GM19193 (cell line): ENCODE measurements around the gene NHS.

Source experiments
- POLR2A ChIP-seq: IDR thresholded peaks from 4 replicates; pipeline ENCODE4 v1.6.1; 2011; ENCODE audit not compliant: insufficient read depth, insufficient read length; ENCODE audit errors: extremely low read depth

NHS gene

DNA sequence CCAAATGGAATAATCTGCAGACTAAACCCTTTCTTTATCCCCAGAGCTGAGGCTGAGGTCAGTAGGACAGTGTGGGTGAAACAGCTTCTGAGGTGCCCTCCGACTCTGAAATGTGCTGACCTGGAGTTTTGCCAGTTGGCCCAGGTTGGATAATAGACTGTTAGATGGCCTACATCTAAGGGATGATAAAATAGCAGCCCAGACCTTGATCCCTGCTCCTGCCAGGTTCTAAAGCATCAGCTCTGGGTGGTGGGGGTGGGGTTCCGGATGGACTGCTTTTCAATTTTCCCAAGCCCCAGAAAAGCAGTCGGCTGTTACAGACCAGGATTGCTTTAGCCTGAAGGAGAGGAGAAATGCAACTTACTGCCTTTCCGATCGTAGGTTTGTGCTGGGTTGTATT, 110.4 kb downstream of the NHS start:
- TF ChIP-seq POLR2A: no peak

DNA sequence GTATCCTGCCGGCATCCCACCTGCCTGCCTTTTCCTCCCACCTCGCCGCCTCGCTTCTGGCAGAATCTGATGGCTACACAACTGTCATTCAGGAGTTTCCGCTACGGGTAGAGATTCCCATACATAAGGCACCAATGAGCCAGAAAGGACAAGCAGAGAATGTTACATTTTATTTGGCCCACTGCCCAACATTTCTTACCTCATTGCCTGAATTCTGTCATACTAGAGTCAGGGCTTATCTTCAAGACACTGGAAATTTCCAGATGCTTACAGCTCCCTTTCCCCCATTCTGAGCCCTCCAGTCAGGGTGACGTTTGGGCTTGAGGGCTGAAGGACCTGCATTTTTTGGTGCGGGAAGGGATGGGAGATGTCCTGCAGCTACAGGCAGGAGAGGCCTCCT, 113.0 kb downstream of the NHS start:
- no peak for TF ChIP-seq POLR2A

DNA sequence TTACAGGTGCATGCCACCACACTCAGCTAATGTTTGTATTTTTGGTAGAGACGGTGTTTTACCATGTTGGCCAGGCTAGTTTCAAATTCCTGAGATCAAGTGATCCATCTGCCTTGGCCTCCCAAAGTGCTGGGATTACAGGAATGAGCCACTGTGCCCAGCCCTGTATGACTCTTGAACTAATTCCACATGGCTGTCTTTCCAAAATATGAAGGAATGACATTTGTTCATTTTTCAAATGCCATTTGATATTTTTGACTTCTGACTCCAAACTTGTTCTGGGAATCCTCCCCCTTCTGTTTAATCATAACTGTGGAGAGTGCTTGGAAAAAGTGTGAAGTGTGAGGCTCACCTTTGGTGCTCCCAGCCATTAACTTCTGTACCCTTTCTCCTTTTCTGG, 119.2 kb downstream of the NHS start:
- no peak for TF ChIP-seq POLR2A

DNA sequence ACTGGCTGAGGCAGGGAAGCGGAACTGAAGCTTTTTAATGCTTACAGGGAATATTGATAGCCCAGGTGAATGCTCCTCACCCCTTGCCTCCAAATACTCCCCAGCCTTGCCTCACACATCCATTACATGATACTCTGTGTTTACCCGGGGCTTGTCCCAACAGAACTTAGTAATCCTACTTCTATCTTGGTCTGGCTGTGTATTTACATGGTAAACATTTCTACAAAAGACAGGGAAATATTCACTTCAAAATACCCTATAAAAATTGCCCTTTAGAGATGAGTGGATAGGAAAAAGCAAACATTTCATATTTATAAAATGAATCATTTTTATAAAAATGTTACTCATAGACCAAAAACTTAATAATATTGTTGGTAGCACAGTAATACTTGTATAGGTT, 120.1 kb downstream of the NHS start:
- no peak for TF ChIP-seq POLR2A

GRCh38 chrX:17496407-17496806, 121.4 kb downstream of the NHS start:
- TF ChIP-seq POLR2A: no peak

- TF ChIP-seq POLR2A: no peak
Measured at GRCh38 chrX:17497193-17497592, 122.2 kb downstream of the NHS start.

DNA sequence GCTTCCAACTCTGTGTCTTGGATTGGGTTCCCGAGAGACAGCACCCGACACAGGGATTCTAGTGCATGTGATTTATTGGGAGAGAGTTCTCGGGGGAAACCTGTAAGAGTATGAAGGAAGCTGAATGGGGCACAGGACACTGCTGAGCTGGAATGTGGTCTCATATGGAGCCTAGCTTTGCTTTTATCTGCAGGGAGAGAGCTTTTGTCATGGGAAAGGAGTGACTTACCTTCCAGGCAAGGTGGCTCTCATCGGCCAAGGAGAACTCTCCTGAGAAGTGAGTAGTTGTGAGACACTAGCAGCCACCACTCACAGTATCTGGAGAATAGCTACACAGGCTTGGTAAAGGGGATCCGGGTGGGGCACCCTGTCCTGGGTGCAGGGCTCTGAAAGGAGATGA, 124.5 kb downstream of the NHS start:
- TF ChIP-seq POLR2A: no peak

DNA sequence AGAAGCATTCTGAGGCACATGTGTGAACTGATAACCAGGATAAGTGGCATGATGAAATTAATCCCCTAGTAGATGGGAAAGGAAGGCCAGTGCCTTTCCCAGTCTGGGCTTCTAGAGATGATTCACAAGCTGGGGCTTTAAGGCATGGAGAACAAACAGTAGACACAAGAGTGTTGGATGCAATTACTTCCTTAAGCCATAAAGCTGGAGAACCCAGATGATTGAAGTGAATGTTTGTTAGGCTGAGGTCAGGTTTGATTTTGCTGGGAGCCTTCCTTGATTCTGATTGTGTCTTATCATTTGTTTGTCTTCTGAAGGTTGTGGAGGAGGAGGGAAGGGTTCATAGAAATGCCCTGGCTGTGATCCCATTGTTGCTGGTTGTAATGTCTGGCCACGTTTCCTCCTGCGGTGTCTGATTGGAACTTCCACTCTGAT, 125.2 kb downstream of the NHS start:
- TF ChIP-seq POLR2A: no peak

DNA sequence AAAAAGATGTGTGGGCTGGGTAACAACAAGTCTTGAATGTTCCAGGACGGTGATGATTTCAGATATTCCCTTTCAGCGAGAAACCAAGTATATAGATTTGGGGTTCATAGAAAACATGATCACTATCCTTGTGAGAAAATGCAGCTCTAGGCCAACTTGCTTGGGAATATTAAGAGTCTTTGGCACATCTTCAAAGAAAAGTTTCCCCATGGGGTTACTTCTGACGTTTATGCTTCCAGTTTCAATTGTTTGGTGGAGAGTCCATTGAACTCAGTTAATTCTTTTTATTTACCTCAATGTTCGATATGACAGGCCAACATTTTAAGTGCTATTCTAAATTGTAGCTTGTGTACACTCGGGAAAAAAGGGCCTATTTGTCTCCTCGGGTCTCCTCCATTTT, 126.7 kb downstream of the NHS start:
- no peak for TF ChIP-seq POLR2A

DNA sequence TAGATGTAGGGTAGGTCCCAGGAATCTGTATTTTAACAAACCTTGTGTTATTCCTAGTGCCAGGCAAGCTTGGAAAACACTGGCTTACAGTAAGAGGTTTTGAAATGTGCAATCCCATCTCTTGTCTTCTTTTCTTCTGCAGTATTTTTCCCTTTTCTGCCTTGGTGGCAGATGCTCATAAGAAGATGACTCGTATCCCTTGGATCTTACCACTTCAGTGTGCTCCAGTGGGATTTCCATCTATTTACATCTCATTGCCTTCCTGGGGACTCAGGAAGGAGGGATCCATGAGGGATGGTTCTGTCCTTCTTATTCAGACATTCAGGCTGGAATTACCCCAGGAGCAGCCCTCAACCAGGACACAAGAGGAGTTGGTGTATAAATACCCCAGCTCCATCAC, 136.6 kb downstream of the NHS start:
- TF ChIP-seq POLR2A: no peak

DNA sequence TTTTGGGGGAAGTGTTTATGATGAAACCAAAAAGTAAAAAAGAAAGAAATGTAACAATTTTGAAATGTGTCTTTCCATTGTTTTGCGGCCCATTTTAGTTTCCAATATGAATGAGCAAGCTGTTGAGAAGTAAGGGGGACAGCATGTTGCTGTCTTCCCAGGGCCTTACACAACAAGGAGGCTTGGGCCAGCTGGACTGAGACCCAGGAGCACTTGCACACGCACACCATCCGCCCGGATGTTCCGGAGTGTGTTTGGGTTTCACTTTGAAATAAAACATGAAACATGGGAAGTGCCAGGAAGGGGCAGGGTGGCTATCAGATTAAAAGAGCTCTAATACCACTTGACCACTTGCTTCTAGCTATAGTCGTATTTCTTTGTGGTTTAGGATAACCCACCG, 144.4 kb downstream of the NHS start:
- no peak for TF ChIP-seq POLR2A

DNA sequence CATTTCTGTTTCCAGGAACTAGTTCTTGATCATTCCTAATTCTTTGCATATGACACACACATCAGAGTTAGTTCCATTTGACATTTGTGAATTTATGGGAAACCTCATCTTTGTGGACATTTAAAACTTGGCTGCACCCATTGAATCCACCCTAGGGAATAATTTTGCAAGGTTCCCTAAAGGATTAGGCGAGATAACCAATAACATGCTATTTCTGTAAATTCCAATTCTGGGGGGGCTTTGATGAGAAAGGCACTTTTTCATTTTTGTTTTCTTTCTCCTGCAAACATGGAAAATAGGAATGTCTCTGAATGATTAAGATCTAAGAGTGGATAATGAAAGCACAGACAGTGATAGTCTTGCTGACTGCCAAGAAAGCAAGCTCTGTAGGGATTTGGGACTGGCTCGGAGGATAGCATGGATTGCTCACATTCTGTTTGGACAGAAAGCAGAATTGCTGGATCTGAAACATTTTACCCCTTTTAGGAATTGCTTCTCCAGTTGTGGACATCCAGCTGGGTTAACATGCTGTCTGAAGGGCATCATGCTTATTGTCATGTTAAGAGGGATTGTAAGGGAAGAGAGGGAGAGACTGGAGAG, 145.1 kb downstream of the NHS start:
- TF ChIP-seq POLR2A: no peak

- TF ChIP-seq POLR2A: no peak
Measured at GRCh38 chrX:17521871-17522693, 147.1 kb downstream of the NHS start.

GRCh38 chrX:17525266-17525665, 150.3 kb downstream of the NHS start:
- no peak for TF ChIP-seq POLR2A

DNA sequence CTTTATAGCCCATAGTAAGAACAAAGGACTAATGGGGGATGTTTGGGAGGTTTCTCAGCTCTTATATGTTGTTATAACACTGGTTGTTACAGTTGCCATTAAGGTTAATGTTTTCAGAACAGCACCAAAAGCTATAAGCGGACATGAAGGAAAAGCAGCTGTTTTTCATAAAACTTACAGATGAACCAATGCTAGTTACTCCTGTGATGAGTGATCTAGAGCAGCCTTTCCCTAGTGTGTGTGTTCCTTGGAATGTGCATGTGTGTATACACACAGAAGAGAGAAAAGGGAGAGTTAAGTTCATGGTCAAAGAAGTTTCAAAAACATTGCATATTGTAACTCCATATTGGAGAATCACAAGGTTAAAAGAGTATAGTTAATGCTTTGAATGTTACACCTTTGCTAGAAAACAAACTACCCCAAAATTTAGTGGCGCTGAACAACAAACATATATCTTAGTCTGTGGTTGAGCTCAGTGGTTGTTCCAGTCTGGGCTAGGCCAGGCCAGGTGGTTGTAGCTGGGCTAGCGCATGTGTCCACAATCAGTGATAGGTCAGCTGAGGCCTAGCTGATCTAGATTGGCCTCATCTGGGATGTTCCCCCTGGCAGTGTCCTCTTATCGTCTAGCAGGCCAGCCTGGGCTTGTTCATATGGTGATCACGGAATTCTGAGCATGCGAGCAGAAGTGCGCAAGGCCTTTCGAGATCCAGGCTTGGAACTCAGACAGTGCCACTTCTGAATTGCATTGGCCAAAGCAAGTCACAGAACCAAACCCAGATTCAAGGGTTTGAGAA, 151.0 kb downstream of the NHS start:
- no peak for TF ChIP-seq POLR2A
